ENCODE measurements around the gene NXPH4.

NXPH4 gene

GRCh38 chr12:57170927-57171326 is 45.7 kb upstream of the NXPH4 start:
- FAIRE-seq (no peak), DNase-seq (ENCODE audit: insufficient read length, low spot score) (no peak)
- TF ChIP-seq CTCF (IDR thresholded peaks at IDR 0.05; ENCODE audit: insufficient read depth, missing control alignments), result no peak

- TF ChIP-seq CTCF (IDR thresholded peaks at IDR 0.05; ENCODE audit: insufficient read depth, missing control alignments), result no peak
- FAIRE-seq, result no peak
- DNase-seq (ENCODE audit: insufficient read length, low spot score), result no peak
These were observed 44.9 kb upstream of the NXPH4 start for GRCh38 chr12:57171668-57172067.

- FAIRE-seq (no peak), DNase-seq (ENCODE audit: insufficient read length, low spot score) (no peak)
- peak; percentile 51 for TF ChIP-seq CTCF (IDR thresholded peaks at IDR 0.05; ENCODE audit: insufficient read depth, missing control alignments)
These were observed 43.5 kb upstream of the NXPH4 start for GRCh38 chr12:57173089-57173488.

GRCh38 chr12:57173683-57174082 is 42.9 kb upstream of the NXPH4 start:
- FAIRE-seq (no peak), DNase-seq (ENCODE audit: insufficient read length, low spot score) (no peak)
- no peak for TF ChIP-seq CTCF (IDR thresholded peaks at IDR 0.05; ENCODE audit: insufficient read depth, missing control alignments)

- no peak for FAIRE-seq
- TF ChIP-seq CTCF (IDR thresholded peaks at IDR 0.05; ENCODE audit: insufficient read depth, missing control alignments), result peak; percentile 55
- peak; percentile 61 for DNase-seq (ENCODE audit: insufficient read length, low spot score)
These were observed 41.0 kb upstream of the NXPH4 start for GRCh38 chr12:57175428-57176138.

- TF ChIP-seq CTCF (IDR thresholded peaks at IDR 0.05; ENCODE audit: insufficient read depth, missing control alignments), result no peak
- DNase-seq (ENCODE audit: insufficient read length, low spot score), result no peak
- no peak for FAIRE-seq
These were observed 40.5 kb upstream of the NXPH4 start for GRCh38 chr12:57176139-57176477.

- FAIRE-seq (no peak), DNase-seq (ENCODE audit: insufficient read length, low spot score) (no peak)
- TF ChIP-seq CTCF (IDR thresholded peaks at IDR 0.05; ENCODE audit: insufficient read depth, missing control alignments), result no peak
These were observed 39.7 kb upstream of the NXPH4 start for GRCh38 chr12:57176846-57177245.
